HG03159 (cell line): Measurements from ENCODE around the gene MIER2.
"Not testable (repeated sequence)": the region's sequence is repeated elsewhere in the genome, so short reads cannot be mapped to it uniquely, and the experiment has no call there.

ENCODE experiments used
- ATAC-seq: cut with Tn5 transposase; IDR thresholded peaks from one replicate; pipeline ENCODE4 v1.9.1; 2021; ENCODE audit warnings: mild to moderate bottlenecking, moderate library complexity; ENCODE audit not compliant: unreplicated experiment

The MIER2 gene

GRCh38 chr19:364496-365287 is 20.1 kb upstream of the MIER2 start:
- ATAC-seq: no peak

DNA sequence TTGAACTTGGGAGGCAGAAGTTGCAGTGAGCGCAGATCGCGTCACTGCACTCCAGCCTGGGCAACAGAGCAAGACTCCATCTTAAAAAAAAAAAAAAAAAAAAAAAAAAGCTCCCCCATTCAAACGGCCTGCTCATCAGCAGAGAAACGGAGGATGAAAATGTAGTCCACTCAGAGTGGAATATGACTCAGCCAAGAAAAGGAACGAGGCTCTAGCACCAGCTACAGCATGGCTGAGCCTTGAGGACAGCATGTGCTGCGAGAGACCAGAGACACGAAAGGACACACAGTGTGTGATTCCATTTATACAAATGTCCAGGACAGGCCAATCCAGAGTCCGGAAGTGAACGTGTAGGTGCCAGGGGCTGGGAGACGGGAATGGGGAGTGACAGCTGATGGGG is 18.1 kb upstream of the MIER2 start:
- no peak for ATAC-seq

DNA sequence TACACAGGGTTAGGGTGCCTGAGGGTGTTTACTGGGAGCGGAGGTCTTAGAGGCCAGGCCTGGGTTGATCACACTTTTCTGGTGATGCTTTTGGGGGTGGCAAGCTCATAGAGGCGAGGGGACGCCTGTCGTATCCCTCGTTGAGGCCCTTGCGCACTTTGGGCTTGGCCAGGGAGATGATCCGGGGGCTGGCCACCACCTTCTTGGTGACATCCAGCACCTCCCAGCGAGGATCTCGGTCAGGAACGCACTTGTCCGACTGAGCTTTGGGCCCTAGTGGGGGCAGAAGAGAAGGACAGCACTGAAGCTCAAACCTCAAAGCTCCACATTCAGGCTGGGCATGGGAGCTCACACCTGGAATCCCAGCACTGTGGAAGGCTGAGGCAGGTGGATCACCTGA is 17.6 kb upstream of the MIER2 start:
- ATAC-seq: no peak

DNA sequence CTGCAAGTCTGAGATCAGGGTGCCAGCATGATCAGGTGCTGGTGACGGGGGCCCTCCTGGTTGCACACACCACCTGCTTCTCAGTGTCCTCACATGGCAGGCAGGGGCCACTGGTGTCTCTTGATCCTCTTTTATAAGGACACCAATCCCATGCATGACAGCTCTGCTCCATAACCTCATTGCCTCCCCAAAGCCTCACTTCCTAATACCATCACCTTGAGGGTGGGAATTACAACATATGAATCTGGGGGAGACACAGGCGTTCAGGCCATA is 15.0 kb upstream of the MIER2 start:
- no peak for ATAC-seq

DNA sequence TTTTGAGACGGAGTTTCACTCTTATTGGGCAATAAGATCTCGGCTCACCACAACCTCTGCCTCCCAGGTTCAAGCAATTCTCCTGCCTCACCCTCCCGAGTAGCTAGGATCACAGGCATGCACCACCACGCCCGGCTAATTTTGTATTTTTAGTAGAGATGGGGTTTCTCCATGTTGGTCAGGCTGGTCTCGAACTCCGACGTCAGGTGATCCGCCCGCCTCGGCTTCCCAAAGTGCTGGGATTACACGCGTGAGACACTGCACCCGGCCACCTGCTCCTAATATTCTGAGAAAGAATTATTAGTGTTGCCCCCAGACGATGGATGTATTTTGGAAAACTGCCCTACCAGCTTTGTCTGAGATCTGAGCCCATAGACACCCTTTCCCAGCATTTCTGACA is 10.9 kb upstream of the MIER2 start:
- ATAC-seq: not testable (repeated sequence)

DNA sequence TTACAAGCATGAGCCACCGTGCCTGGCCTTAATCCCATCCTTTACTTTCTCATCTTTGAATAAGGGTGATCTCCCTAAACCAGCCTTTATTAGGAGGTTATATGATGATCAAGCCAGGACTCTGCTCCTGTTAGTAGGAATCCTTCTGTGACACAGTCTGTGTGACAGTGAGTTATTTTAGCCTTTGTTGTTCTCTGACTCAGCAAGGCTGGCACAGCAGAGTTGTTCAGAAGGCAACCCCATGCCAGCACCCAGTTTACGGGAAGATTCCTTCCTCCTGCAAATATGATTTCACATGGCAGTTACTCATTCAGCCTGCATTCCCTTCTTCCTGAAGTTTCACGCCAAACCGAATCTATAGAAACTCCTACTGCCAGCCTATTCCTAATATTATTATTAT is 10.5 kb upstream of the MIER2 start:
- ATAC-seq: no peak

GRCh38 chr19:351976-352625 is 7.5 kb upstream of the MIER2 start:
- ATAC-seq: no peak

DNA sequence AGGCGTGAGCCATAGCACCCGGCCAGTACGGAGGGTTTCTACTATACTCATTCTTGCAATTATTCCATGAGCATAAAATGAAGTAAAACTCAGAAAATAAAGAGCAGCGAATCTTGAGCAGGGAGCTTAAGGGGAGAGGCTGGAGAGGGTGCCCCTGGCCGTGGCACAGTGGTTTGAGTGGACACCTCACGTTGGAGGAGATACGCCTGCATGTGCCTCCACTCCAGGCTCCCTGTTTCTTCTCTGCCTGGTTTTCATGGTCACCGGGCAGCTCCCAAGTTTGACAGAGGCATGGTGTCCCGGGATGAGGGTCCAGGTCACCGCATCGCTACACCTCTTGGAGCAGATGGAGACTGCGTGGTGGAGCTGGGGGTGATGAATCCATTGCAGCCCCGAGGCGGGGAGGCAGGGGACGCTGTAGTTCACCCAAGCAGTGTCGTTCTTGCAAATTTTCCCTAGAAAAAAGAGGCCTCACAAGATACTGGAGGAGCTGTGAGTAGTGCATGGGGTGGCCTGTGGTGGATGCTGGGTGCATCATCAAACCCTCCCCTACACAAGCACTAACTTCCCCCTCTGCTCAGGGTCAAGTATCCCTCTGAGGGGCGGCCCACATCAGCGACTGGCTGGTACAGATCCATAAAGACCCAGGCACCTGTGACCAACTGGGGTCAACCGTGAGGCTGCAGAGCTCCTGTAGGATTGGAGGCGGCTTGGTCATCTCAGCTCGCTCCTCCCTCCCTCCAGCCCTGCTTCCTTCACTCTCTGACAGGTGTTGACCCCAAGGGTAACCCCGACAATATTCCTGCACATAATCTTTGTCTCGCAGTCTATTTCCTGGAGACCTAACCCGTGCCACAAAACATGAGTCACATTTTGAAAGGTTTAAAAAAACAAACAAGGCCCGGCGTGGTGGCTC is 3.6 kb upstream of the MIER2 start:
- no peak for ATAC-seq

DNA sequence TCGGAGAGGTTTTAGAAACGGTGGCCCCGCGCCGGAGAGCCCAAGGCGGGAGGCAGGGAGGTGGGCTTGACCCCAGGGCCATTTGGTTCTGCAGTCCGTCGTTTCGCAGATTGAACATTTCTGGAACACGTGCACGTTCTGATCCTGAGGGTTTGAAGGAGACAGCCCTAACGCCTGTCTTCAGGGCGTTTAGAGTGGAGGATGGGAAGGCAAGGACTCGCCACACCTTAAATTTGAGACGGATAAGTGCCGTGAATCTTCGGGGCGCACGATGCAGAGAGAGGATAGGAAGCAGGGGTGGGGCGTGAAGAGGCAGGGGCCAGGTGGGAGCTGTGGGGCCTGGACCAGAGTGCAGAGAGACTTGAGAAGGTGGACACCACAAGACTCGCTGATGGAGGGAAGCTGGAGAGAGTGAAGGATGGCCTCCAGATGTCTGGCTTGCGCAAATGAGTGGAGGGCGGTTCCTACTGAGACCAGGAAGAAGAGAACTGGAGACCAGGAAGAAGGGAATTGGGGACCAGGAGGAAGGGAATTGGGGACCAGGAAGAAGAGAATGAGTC is 804 bp upstream of the MIER2 start:
- ATAC-seq: no peak

DNA sequence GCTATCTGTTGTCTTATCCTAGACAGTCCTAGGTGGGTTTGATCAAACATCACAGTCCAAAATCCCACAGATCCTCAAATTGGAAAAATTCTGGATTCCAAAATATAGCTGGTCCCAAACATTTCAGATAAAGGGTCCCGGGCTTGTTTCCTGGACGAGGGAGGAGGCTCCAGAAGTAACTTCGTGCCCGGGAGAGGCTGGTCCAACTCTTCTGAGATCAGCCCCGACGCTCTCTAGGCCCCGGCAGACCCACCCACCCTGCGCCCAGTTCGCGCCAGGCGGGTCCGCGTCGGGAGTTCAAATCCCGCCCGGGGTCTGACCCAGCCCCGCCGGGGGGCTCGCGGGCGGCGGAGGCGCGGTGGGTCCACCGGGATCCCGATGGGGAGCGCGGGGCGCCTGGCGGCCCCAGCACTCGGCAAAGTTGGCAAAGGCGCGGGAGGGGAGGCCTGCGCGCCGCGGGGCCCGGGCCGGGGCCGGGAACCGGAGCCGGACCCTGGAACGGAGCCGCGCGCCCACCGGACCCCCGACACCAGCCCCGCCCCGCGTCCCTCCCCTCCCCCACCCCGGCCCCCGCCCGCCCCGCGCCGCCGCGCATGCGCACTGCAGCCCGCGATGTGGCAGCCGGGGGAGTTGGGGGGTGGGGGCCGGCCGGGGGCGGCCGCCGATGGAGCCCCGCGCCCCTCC is 513 bp downstream of the MIER2 start:
- ATAC-seq: peak; percentile 31

GRCh38 chr19:343451-343931 is 1.1 kb downstream of the MIER2 start:
- no peak for ATAC-seq

GRCh38 chr19:342801-343421 is 1.7 kb downstream of the MIER2 start:
- no peak for ATAC-seq

GRCh38 chr19:342128-342455 is 2.5 kb downstream of the MIER2 start:
- ATAC-seq: no peak

- ATAC-seq: no peak
Measured at GRCh38 chr19:341386-342127, 3.0 kb downstream of the MIER2 start.

- ATAC-seq: no peak
Measured at GRCh38 chr19:340620-341385, 3.8 kb downstream of the MIER2 start.

DNA sequence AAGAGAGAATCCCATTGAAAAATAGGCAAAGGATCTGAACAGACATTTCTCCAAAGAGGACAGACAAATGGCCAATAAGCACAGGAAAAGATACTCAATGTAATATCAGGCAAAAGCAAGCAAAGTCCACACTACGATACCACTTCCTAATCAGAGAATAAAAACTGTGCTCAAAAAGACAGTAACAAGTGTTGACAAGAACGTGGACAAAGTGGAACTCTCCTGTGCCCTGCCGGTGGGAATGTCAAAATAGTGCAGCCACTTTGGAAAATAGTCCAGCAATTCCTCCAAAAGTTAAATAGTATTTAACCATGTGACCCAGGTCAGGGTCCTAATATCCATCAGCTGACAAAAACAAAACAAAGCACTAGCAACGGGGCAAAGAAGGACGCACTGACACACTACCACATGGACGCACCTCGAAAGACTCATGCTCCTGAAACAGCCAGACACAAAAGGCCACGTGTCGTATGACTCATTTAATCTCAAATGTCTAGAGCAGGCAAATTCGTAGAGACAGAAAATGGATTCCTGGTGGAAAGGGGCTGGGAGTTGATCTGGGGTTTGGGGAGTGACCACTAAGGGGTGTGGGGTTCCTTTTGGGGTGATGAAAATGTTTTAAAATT is 5.2 kb downstream of the MIER2 start:
- ATAC-seq: no peak

- no peak for ATAC-seq
Measured at GRCh38 chr19:338421-338820, 6.2 kb downstream of the MIER2 start.

DNA sequence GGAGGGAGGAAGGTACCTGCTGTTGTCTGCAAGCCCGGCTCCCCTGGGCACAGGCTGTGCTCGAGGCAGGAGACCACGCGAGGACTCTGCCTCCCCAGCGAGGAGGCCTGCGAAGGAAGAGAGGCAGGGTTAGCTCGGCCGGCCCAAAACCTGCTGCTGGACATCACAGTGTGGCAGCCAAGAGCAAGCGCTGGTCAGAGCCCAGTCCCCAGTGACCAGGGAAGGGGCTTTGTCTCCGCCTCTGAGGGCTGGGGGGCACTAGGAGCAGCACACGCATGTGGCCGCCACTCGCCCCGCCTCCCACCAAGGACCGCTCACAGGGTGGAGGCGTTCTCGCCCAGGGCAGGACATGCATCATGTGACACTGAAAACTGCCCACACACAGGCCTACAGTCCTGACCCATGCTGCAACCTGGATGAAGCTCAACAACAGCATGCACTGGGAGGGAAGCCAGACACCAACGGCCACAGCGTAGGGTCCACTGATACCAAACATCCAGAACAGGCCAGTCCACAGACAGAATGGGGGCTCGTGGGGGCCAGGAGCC is 8.5 kb downstream of the MIER2 start:
- no peak for ATAC-seq
